ENCODE results near the gene ARHGAP10.

ARHGAP10 gene

DNA sequence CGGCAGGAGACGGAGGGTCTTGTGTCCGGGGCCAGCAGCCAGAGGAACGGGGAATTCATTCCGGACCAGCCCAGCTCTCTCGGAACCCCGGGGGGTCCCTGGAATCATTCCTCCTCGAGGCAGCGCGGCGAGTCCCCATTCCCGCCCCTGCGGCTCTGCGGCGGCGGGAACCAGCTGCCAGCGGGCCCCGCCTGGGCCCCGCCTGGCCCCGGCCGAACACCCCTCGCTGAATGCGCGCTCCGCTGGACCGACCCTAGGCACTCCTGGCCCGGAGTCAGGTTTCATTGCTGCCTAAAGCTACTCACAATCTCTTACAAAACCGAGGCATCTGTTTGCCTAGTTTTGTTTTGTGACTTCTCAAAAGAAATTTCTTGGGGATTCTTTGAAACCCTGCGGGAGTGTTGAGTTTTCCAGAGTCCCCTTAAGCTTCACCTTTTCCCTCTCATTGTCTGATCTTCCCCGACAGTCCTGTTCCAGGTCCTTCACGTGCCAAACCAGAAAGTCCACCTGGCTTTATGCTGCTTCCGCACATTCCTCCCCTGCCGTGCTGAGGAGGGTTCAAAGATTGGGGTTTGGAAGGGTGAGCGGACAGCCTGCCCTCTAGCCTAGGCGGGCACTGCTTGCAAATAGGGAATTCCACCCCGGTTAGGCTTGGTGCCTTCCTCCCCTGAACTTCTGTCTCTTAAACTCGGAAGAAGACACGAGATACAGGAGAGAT, 789 bp downstream of the ARHGAP10 start:
- no peak for DNase-seq

DNA sequence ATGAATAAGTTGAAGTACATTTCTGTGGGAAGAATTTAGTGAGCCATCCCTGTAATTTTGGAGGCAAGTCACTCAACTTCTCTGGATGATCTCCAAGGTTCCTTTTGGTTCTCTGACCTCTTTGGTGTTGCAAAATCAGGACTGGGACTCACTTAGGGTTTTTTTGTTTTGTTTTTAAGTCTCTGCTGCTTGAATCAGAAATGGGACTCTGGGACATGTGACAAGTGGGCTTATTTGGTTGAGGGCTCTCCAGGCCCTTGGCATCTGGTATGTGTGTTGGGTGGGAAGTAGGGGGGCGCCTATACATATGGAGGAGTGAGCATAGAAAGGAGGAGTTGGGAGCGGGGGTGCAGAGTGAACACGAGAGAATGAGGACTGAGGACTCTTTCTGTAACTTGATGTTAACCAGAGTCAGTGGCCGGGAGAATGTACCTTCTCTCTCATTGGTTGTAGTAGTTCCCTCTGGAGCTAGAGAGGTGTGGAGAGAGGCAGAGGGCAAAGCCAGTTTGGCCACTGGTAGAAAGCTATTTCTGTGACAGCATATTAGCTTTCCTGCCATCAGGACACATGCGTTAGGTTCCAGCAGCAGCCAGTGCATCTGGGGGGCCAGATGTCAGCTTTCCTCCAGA, 1.9 kb downstream of the ARHGAP10 start:
- no peak for DNase-seq

GRCh38 chr4:147734496-147734895, 2.6 kb downstream of the ARHGAP10 start:
- DNase-seq: no peak

DNA sequence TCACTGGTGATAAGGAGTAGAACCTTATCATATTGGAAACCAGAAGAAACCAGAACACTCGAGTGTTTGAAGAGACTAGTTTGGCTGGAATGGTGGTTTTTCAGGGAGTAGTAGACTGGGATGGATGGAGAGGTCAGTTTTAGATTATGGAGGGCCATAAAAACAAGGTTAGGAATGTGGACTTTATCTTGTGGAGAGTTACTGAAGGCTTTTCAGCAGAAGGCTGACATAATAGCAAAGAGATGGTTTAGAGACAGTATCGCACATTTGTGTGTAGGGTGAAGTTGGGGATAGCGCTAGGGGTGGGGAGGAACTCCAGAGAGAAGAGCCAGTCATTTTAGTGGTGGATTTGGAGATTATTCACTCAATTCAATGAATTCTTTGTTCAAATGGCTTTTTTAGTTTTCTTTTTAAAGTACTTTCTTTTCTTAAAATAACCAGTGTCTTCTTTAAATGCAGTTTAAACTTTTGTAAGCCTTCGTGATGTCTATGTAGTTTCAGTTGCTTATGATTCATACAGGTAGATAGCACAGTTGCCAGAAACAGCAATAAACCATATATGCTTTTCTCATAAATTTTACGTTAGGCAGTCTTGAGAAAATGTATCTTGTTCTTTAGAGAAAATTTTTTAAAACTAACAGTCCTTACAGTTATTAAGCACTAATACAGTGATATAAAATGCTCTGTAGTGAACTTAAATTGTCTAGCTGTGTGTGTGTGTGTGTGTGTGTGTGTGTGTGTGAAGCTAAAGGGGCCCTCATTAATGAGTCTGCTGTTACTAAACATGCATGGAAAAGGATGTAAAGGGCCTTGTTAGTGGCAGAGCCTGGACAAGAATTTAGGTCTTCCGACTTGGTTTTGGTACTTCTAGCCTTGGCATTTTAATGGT, 3.8 kb downstream of the ARHGAP10 start:
- no peak for DNase-seq

- no peak for DNase-seq
Observed at GRCh38 chr4:147736458-147736857, 4.6 kb downstream of the ARHGAP10 start.

DNA sequence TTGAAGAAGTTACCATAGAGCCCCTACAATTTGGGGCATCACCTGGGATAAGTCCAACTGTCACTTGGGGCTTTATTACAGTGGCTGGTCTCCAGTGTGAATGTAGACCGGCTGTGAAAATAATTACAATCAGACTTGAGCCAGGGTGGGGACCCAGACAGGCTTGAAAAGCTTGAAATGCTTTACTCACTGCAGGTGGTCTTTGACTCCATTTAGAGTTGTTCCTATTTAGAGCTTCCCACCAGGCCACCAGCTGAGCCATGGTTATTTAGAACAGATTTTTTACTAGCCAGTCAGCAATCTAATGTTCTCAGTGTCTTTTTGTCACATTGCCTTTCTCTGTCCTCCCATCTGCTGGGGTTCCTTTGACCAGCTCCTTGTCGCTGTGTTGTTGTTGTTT, 5.7 kb downstream of the ARHGAP10 start:
- no peak for DNase-seq

GRCh38 chr4:147739239-147739823, 7.4 kb downstream of the ARHGAP10 start:
- no peak for DNase-seq

DNA sequence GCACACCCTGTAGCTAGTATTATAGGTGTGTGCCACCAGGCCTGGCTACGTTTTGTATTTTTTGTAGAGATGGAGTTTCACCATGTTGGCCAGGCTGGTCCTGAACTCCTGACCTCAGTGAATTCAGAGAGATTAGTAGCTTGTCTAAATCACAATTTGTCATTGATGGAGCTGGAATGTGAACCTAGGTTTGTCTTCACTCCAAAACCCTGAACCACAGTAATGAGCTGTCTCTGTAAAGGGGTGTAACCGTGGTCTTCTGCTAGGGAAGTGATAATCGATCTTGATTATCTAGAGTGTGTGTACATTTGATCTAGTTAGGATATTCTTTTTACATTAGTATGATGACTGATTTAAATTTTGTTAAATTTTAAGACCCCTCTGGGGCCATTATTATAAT, 8.3 kb downstream of the ARHGAP10 start:
- no peak for DNase-seq

DNA sequence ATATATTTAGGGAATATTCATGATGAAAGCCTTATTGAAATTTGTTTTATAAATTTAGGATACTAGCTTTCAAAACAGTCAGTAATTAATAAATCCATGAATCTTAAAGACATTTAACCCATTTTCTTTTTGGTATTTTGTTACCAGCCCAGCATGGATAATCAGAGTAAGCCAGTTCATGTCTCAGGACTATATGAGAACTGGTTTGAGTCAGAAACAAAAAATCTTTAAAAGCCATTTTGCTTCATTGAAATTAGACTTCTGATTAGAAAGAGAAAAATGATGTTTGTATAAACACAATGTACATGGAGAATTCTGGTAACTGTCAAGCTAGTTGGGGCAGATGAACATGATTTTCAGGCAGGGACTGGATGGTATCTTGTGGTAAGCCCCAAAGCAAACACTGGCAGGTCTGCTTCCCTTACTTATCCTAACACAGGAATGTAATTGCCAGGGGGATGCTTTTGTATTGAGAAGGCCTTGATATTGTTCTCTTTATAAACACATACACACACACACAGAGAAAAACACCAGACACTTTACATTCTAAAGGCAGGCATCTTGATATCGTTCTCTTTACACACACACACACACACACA, 9.4 kb downstream of the ARHGAP10 start:
- DNase-seq: no peak

- DNase-seq: no peak
Observed at GRCh38 chr4:147747787-147748454, 16.0 kb downstream of the ARHGAP10 start.

DNA sequence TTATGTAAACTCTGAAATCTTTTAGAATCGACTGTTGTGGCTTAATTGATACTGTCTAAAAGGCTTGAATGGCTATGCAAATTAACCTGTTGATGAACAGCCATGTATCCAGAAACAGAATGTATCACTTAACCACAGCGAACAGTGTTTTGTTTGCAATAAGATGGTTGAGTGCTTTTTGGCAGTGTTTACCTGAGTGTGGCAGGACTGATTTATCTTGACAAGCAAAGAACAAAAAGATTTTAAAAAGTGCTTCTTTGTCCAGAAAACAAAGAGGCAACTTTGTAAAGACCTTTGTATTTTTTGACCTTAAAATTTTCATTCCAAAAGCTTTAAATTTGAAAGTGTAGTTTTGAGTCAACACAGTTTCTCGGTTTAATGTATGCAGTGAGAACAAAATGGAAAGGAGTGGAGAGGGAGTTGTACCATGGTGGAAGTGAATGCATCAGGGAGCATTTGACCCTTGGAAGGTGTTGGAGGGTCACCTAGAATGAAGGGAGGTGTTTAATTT, 18.0 kb downstream of the ARHGAP10 start:
- DNase-seq: no peak

- no peak for DNase-seq
Observed at GRCh38 chr4:147753047-147753446, 21.2 kb downstream of the ARHGAP10 start.

- no peak for DNase-seq
Observed at GRCh38 chr4:147754037-147754445, 22.2 kb downstream of the ARHGAP10 start.

GRCh38 chr4:147755561-147756295, 23.8 kb downstream of the ARHGAP10 start:
- DNase-seq: no peak

GRCh38 chr4:147756417-147756816, 24.5 kb downstream of the ARHGAP10 start:
- no peak for DNase-seq

- DNase-seq: no peak
Observed at GRCh38 chr4:147760176-147760575, 28.3 kb downstream of the ARHGAP10 start.

- no peak for DNase-seq
Observed at GRCh38 chr4:147760695-147761094, 28.8 kb downstream of the ARHGAP10 start.

DNA sequence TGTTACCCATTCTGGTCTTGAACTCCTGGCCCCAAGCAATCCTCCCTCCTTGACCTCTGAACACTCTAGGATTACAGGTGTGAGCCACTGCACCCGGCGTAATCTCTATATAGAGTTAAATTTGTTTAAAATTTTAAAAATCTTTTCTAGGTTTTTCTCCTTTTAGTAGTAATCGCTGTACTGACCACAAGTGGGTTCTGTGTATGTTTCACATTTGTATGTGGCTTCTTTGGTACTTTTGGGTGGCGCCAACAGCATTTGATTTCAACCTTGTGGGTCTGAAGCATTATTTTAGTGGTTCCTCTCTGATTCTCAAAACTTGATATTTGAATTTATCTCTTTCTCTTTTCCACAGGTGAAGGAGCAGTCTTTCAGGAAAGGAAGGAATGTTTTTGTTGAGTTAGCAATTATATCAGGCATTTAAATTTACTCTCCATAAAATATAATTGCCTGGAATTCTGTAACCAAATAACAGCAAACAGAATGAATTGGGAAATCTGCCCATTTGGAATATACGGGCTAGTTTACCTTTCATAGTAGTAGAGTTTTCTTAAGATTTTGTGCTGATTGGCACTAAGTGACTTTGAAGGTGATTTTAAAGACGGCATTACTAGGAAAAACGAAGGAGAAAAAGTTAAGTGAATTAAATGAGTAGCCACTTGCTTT, 29.5 kb downstream of the ARHGAP10 start:
- DNase-seq: no peak

DNA sequence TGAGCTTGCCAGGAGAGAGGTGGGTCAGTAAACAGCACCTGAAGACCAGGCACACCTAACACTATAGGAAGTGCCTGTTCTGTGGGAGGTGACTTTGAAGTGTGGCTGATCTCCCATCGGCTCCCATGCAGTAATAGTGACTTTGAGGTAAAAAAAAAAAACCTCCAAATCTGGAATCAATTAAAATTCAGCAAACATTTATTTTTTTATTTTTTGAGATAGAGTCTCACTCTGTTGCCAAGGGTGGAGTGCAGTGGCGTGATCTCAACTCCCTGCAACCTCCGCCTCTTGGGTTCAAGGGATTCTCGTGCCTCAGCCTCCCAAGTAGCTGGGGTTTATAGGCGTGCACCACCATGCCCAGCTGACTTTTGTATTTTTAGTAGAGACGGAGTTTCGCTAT, 32.4 kb downstream of the ARHGAP10 start:
- no peak for DNase-seq

DNA sequence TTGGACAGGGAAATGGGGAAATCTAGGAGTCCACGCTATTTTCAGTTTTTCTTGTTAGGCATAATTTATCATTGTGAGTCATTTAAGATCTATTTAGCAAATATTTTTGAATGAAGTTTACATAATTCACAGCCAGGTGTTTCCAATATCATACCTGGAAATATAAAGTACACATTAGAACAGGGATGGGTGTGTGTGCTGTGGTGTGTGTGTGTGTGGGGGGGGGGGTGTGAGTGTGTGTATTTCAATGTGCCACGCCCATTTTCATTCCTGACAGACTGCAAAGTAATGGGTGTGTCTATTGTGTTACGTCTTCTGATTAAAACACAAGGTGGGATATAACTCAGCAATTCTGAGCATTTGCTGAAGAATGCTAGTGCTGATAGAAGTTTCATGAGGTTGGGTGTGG, 33.2 kb downstream of the ARHGAP10 start:
- no peak for DNase-seq

DNA sequence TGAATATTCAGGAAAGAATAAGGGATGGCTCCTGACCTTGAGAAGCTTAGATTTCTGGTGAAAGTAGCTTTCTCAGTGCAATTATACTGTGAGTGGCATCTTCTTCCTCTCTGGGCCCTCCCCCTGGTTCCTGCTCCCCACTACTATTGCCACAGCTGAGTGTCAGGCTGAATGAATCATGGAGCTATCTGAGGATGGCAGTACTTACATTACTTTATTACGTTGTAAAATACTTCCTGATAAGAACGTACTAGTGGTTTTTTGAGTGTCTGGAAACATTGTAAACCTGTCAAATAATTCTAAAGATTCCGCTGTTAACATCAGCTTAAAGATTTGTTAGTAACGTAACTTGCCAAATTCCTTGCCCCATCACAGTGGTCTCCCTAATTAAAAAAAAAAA, 36.2 kb downstream of the ARHGAP10 start:
- no peak for DNase-seq

All from effector CD8-positive, alpha-beta T cell (primary cell).